HG03342 (cell line): ENCODE data around the gene LSM2.
"Not testable (repeated sequence)": the region's sequence is repeated elsewhere in the genome, so short reads cannot be mapped to it uniquely, and the experiment has no call there.

ENCODE experiments used
- ATAC-seq: cut with Tn5 transposase; IDR thresholded peaks from one replicate; pipeline ENCODE4 v1.9.1; 2021; ENCODE audit warnings: mild to moderate bottlenecking, moderate library complexity; ENCODE audit not compliant: unreplicated experiment

The LSM2 gene

DNA sequence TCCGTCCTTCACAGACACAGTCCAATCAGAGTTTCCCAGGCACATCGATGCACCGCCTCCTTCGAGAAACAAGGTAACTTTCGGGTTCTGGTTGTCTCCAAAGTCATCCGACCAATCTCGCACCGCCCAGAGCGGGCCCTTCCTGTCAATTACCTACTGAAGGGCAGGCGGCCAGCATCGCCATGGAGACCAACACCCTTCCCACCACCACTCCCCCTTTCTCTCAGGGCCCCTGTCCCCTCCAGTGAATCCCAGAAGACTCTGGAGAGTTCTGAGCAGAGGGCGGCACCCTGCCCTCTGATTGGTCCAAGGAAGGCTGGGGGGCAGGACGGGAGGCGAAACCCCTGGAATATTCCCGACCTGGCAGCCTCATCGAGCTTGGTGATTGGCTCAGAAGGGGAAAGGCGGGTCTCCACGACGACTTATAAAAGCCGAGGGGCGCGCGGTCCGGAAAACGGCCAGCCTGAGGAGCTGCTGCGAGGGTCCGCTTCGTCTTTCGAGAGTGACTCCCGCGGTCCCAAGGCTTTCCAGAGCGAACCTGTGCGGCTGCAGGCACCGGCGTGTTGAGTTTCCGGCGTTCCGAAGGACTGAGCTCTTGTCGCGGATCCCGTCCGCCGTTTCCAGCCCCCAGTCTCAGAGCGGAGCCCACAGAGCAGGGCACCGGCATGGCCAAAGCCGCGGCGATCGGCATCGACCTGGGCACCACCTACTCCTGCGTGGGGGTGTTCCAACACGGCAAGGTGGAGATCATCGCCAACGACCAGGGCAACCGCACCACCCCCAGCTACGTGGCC, 20.7 kb upstream of the LSM2 start, which contains the start of gene HSPA1B:
Gene HSPA1B (plus strand): TSS at position 453 of the 794 bp plus-strand sequence. CDS start 213 bp downstream, at position 666.
- ATAC-seq, result peak; percentile 62

DNA sequence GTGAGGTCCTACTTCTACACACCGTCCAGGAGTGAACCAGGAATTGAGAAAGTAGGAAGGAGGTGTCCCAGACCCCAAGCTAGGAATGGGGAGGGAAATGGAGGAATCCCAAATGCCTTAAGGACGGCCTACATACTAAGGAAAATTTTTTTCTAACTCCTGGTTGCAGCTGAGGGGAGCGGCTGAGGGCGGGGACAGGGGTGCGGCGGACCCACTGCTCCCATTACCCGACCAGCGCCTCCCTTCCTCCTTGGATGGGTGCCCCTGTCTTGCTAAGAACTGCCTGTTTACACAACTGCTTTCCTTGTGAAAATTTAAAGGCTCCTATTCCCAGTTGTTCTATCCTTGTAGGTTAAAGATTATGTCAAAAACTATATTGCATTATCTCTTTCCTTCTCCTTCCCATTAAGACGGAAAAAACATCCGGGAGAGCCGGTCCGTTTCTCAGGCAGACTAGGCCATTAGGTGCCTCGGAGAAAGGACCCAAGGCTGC, 20.1 kb upstream of the LSM2 start:
- no peak for ATAC-seq

DNA sequence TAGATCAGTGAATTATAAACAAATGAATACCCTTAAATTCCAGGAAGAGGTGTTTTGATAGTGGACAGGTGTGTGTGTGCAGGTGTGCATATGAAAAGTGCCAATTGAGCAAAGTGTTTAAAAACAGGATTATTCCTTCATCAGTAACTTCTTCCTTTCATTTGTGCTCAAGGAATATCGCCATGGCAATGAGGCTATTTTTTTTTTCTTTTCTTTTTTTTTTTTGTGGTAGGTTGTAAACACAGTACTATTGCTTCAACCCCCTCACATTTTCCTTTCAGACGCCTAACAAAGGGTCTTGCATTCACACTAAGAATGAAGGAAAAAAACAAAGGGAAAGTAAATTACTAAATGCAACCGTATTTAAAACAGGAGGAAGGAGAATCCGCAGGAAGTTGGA, 18.8 kb upstream of the LSM2 start:
- no peak for ATAC-seq

DNA sequence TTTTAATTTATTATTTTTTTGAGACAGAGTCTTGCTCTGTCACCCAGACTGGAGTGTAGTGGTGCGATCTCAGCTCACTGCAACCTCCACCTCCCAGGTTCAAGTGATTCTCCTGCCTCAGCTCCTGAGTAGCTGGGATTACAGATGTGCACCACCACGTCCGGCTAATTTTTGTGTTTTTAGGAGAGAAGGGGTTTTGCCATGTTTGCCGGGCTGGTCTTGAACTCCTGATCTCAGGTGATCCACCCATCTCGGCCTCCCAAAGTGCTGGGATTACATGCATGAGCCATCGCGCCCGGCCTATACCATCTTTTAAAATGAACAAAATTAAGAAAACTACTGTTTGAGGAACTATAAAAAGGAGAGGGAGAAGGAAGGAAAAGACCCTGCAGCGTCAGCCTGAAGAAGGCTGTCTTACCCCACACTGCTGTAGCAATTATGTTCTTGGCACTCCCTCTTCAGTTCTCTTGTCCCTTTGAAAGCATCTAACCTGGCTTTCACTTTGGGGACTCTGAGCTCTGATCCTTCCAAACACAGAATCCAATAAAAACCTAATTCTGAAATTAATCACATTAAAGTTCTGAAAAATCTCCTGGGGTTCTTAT, 16.9 kb upstream of the LSM2 start:
- not testable (repeated sequence) for ATAC-seq

DNA sequence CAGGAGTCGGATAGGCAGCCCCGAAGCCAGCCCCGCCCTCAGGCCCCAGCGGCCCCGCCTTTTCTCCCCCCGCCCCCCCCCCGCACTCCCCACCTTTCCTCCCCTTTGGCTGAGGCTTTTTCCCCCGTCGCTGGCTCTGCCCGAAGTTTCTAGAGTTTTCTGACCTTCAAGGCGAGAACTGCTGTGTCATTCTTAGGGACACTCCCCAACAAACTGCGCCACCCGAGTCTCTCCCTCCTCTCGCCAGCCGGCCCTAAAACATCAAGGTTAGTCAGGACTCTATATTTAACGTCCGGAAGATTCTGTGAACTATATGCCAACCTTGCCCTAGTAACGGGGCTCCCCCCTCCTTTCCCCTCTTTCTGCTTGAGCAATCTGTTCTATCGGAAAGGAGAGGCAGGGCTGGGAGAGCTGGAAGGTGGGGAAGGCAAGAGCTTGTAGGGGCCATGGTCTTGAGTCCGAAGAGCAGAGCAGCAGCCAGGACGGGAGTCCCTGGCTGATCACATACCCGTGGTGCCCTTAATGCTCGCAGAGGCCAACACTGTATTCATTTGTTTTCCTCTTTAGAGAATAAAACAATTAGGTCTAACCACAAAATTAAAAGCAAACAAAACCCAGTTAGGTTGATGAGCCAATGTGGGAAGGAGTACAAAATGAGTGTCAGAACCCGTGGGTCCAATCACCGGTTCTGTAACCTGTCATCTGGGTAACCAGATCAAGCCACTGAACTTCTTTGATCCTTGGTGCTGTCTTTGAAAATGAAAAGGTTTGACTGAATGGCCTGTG, 15.5 kb upstream of the LSM2 start:
- no peak for ATAC-seq

DNA sequence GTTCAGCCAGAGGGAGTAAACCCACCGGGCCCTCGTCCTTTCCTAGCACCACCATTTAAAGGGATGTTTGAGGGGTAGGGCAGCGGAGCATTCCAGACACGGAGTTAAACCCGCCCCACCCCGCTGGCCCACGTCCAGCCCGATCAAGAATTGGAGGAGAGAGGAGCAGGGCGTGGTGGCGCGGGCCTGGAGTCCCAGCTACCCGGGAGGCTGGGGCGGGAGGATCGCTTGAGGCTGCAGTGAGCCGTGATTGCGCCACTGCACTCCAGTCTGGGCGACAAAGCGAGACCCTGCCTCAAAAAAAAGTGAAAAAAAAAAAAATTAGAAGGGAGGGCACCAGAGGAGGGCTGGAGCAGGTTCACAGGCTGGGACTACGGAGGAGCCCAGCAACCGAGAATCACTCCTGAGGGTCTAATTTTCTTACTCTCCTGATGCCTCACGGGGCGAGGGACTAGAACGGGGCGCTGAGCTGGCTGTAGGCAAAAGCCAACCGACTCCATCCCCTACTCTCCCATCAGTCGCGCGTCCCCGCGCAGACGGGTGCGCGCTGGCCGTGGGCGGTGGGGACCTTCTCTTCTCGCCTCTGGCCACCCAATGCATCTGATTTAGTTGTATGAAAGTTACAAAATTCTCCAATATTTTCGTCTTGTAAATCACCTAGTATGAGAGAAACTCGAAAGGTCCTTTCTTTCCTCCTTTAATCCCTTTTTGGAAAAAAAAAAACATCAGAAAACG, 14.7 kb upstream of the LSM2 start:
- ATAC-seq, result no peak

DNA sequence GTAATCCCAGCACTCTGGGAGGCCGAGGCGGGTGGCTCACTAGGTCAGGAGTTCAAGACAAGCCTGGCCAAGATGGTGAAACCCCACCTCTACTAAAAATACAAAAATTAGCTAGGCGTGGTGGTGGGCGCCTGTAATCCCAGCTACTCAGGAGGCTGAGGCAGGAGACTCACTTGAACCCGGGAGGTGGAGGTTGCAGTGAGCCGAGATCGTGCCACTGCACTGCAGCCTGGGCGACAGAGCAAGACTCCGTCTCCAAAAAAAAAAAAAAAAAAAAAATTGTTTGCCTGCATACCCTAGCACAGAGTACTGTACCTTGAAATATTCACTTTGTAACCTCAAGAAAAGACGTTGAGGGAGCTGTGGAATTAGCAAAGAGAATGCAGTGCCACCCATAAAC, 13.6 kb upstream of the LSM2 start:
- not testable (repeated sequence) for ATAC-seq

DNA sequence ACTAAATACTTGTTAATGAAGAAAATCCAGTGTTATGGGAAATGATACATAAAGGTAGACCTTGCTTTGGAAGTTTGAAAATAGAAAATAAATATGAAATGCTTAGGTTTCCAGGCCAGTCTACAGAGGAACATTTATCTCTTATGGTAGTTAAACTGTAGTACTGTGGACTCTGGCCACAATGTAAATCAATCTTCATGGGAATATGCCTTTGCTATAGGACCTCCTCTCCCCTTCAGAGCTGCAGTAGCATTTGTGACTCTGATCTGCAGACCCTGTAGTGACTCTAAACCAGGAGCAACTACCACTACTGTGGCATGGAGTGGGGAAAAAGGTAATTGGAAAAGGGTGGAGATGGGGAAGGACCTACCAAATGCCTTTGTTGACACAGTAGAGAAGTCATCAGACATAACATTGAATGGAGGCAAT, 13.1 kb upstream of the LSM2 start:
- no peak for ATAC-seq

DNA sequence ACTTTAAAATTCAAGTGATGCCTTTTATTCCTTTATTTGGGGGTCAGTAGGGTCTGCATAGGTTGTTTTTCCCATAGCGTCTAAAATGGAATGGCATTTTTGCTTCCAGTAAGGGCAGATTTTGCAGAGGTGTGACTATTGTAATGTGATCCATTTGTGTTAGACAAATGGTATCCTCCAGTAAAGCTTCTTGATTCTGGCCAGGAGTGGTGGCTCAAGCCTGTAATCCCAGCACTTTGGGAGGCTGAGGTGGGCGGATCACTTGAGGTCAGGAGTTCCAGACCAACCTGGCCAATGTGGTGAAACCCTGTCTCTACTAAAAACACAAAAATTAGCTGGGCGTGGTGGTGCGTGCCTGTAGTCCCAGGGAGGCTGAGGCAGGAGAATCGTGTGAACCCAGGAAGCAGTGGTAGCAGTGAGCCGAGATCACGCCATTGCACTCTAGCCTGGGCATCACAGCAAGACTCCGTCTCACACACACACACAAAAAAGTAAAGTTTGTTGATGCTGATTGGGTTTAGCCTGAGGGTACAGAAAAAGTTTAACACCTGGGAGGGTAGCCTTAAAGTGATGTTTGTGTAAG, 11.3 kb upstream of the LSM2 start:
- ATAC-seq, result not testable (repeated sequence)

DNA sequence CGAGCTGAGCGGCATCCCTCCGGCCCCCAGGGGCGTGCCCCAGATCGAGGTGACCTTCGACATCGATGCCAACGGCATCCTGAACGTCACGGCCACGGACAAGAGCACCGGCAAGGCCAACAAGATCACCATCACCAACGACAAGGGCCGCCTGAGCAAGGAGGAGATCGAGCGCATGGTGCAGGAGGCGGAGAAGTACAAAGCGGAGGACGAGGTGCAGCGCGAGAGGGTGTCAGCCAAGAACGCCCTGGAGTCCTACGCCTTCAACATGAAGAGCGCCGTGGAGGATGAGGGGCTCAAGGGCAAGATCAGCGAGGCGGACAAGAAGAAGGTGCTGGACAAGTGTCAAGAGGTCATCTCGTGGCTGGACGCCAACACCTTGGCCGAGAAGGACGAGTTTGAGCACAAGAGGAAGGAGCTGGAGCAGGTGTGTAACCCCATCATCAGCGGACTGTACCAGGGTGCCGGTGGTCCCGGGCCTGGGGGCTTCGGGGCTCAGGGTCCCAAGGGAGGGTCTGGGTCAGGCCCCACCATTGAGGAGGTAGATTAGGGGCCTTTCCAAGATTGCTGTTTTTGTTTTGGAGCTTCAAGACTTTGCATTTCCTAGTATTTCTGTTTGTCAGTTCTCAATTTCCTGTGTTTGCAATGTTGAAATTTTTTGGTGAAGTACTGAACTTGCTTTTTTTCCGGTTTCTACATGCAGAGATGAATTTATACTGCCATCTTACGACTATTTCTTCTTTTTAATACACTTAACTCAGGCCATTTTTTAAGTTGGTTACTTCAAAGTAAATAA, 10.6 kb upstream of the LSM2 start:
- not testable (repeated sequence) for ATAC-seq

DNA sequence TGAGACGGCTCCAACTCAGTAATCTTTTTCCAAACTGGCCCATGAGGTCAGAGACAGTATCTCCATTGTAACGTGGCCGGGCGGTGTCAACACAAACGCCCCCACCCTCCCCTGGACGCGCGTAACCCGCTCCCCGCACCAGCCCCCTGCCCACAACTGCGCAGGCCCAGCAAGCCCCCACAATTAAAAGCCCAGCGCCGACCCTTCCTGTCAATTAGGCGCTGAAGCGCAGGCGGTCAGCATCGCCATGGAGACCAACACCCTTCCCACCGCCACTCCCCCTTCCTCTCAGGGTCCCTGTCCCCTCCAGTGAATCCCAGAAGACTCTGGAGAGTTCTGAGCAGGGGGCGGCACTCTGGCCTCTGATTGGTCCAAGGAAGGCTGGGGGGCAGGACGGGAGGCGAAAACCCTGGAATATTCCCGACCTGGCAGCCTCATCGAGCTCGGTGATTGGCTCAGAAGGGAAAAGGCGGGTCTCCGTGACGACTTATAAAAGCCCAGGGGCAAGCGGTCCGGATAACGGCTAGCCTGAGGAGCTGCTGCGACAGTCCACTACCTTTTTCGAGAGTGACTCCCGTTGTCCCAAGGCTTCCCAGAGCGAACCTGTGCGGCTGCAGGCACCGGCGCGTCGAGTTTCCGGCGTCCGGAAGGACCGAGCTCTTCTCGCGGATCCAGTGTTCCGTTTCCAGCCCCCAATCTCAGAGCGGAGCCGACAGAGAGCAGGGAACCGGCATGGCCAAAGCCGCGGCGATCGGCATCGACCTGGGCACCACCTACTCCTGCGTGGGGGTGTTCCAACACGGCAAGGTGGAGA, 8.5 kb upstream of the LSM2 start, which contains the start of the genes HSPA1A and HSPA1L:
Gene HSPA1A (plus strand): TSS at position 519 of the 814 bp plus-strand sequence. CDS start 214 bp downstream, at position 733.
Gene HSPA1L (minus strand): TSS at position 259 of the 814 bp plus-strand sequence. CDS start 3,311 bp downstream, outside the sequence.
- ATAC-seq, result no peak

DNA sequence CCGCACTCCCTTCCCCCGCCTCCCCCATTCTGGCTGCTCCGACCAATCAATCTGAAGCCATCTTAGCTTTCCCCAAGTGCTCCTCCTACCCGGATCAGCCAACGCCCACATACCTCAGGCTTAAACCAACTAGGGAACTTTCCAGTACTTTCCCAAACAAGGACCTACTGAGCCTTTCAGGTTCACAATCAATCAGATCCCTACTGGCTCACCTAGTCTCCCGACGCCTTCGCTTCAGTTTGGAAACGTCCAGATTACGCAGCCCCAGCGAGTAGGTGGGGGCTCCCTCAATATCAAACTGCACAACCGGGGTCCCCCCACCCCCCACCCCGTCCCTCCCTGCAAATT, 7.9 kb upstream of the LSM2 start:
- ATAC-seq, result peak; percentile 44

DNA sequence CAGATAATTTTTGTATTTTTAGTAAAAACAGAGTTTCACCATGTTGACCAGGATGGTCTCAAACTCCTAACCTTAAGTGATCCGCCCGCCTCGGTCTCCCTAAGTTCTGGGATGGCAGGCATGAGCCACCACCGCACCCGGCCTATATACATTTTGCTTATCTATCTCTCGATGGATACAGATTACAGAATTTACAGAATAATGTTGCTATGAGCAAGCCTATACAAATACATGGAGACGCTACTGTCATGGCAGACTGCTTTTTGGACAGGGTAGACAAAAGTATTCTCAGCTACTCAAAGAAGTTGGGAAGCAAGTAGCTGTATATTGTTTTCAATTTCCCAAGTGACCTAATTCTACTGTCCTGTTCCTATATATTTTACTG, 6.7 kb upstream of the LSM2 start:
- no peak for ATAC-seq

DNA sequence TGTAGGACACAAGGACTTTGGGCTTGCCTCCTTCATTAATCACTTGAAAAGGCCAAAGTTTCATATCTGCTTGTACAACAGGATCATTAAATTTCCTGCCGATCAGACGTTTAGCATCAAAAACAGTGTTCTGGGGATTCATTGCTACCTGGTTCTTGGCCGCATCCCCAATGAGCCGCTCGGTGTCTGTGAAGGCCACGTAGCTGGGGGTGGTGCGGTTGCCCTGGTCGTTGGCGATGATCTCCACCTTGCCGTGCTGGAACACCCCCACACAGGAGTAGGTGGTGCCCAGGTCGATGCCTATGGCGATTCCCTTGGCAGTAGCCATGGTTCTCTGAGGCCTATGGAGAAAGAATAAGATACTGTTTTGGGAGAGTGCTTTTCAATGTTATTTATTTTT, 4.9 kb upstream of the LSM2 start:
- ATAC-seq, result no peak

DNA sequence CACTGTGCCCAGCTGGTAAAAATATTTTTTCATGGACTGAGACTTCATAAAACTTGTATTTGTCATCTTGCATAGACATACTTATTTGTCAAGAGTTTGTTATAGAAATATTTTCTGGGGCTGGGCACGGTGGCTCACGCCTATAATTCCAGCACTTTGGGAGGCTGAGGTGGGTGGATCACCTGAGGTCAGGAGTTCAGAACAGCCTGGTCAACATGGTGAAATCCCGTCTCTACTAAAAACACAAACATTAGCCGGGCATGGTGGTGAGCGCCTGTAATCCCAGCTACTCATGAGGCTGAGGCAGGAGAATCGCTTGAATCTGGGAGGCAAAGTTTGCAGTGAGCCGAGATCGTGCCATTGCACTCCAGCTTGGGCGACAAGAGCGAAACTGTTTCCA, 1.8 kb upstream of the LSM2 start:
- not testable (repeated sequence) for ATAC-seq

DNA sequence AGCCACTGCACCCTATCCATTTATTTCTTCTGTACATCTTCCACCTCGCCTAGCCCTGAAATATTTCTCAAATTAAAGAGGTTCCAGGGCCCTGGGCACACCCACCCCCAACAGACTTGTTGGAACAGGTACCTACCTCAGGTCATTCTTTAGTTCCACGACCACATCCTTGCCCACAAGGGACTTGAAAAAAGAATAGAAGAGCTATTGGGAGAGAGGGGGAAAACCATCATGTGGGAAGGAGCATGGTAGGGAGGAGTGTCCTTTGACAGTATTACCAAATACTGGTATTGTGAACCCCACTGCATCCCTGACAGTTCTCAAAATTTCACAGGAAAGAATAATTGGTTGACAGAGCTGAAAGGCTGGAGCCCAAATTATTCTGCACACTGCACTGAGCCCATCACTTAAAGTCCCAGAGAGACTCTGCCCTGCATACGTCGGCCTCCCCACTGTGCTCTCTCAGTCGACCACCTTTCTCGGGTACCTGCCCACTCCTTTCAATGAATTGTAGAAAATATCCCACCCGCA, 762 bp downstream of the LSM2 start:
- ATAC-seq, result no peak

DNA sequence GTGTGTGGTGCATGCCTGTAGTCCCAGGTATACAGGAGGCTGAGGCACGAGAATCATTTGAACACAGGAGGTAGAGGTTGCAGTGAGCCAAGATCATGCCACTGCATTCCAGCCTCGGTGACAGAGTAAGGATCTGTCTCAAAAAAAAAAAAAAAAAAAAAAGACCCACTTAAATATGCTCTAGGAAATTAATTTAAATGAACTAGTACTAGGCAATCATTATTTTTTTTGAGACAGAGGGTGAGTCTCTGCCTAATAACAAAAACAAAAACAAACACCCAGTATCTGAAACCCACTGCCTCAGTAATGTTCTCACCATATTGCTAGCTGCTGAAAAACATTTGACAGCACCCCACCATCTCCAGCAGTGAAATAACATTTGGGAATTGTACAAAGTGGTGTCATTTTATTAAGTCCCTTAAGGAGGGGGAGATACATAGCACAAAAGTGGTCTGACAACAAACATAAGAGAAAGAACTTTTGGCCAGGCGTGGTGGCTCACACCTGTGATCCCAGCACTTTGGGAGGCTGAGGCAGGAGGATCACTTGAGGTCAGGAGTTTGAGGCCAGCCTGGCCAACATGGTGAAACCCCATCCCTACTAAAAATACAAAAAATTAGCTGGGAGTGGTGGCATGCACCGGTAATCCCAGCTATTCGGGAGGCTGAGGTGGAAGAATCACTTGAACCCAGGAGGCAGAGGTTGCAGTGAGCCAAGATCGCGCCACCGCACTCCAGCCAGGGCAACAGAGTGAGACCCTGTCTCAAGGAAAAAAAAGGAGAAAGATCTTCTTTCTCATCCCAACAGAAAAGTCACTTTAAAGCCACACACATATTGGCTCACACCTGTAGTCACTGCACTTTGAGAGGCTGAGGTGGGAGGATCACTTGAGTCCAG, 5.5 kb downstream of the LSM2 start:
- ATAC-seq, result not testable (repeated sequence)
